ENCODE data around the gene CDHR1. TPM values are rescaled to one million over a fixed set of nuclear protein-coding genes. Genes with fewer than 3 reads are reported as not detected.

CDHR1 gene
- total RNA-seq, 1 experiment from 2014 or later = 6.6 TPM

GRCh38 chr10:84211566-84211965, 17.2 kb downstream of the CDHR1 start:
- Histone ChIP-seq H3K18ac (ENCODE audit: insufficient read length, low read depth, low read length) (no peak overlapping the region), H3K23me2 (ENCODE audit: insufficient read length, low read depth, low read length, poor library complexity, severe bottlenecking) (no peaks in the 10 kb centered on the region), H3K27me3 (ENCODE audit: insufficient read depth, low read length) (no peaks in the 10 kb centered on the region), H3K9me3 (ENCODE audit: control insufficient read depth, low read depth, low read length) (no peaks in the 10 kb centered on the region), H3K27ac (ENCODE audit: insufficient read length, low read depth, low read length) (no peak overlapping the region), H3K9ac (ENCODE audit: extremely low read depth, insufficient read length, low read length) (no peak overlapping the region), H2BK12ac (ENCODE audit: insufficient read length, low read depth, low read length) (no peak overlapping the region), H4K8ac (replicated peaks; ENCODE audit: insufficient read length, low read depth, low read length) (no peak overlapping the region), H4K5ac (ENCODE audit: insufficient read length, low read depth, low read length) (no peak overlapping the region), H4K91ac (ENCODE audit: insufficient read length, low read depth, low read length) (no peak overlapping the region), H4K20me1 (ENCODE audit: control insufficient read depth, insufficient read depth, insufficient read length) (no peaks in the 10 kb centered on the region), H3K79me2 (ENCODE audit: insufficient read depth, low read length) (no peaks in the 10 kb centered on the region), H2BK120ac (ENCODE audit: low read depth, low read length, poor library complexity, severe bottlenecking) (no peak overlapping the region), H3T11ph (ENCODE audit: low read length) (no peak overlapping the region), H3K4ac (ENCODE audit: low read depth, low read length) (no peak overlapping the region), H3K4me2 (ENCODE audit: insufficient read depth, insufficient read length, low read length) (no peak overlapping the region), H2BK5ac (ENCODE audit: insufficient read length, low read length) (no peak overlapping the region), H2BK15ac (ENCODE audit: low read depth, low read length) (no peak overlapping the region), H3K4me1 (ENCODE audit: insufficient read depth, low read length) (no peaks in the 10 kb centered on the region), H3K23ac (ENCODE audit: insufficient read length, low read depth, low read length) (no peak overlapping the region), H3K56ac (ENCODE audit: insufficient read length, low read depth, low read length) (no peak overlapping the region), H2AFZ (ENCODE audit: low read length) (no peak overlapping the region), H3K14ac (ENCODE audit: insufficient read depth, low read length) (no peak overlapping the region), H3K79me1 (ENCODE audit: insufficient read depth, low read depth, low read length, poor library complexity, severe bottlenecking) (no peaks in the 10 kb centered on the region), H2BK20ac (ENCODE audit: low read depth, low read length, poor library complexity, severe bottlenecking) (no peak overlapping the region), H2AK5ac (ENCODE audit: insufficient read length, low read length) (no peak overlapping the region)
- Mint-ChIP-seq H3K36me3 (ENCODE audit: insufficient read depth in 1 of 3, low read depth in 3 of 3) (no peaks in the 10 kb centered on the region; a peak in 1 of 7 replicates), H3K4me1 (peaks cover 0 to 6% of the 10 kb centered on the region in 2 experiments; a peak in 3 of 4 replicates), H3K27me3 (ENCODE audit: low read depth) (peaks cover 3% of the 10 kb centered on the region; the same call in 1 of the 2 replicates), H3K9me3 (no peaks in the 10 kb centered on the region), H3K4me3 (no peak overlapping the region), H3K27ac (no peak overlapping the region; a peak in 1 of 7 replicates)
- TF ChIP-seq CTCF (conservative IDR thresholded peaks at IDR 0.05) = no peak
- DNase-seq = no peak
- WGBS (ENCODE audit: extremely low coverage, insufficient read length, low lambda C conversion rate) = no CpG with 5 or more reads among the region's 2 CpGs

All from H9 (cell line).